HG02885 (cell line): Measurements from ENCODE around the gene RGS11.

Experiments used
- ATAC-seq: cut with Tn5 transposase; IDR thresholded peaks from one replicate; pipeline ENCODE4 v1.9.1; 2021; ENCODE audit warnings: mild to moderate bottlenecking; ENCODE audit not compliant: unreplicated experiment, poor library complexity

RGS11 gene

GRCh38 chr16:297832-298231 lies 22.1 kb upstream of the RGS11 start:
- ATAC-seq: no peak

GRCh38 chr16:296806-297510 lies 21.2 kb upstream of the RGS11 start:
- no peak for ATAC-seq

GRCh38 chr16:296276-296675 lies 20.5 kb upstream of the RGS11 start:
- no peak for ATAC-seq

GRCh38 chr16:293043-293775 lies 17.5 kb upstream of the RGS11 start:
- ATAC-seq: no peak

GRCh38 chr16:291539-291938 lies 15.8 kb upstream of the RGS11 start:
- ATAC-seq: no peak

- no peak for ATAC-seq
Observed at GRCh38 chr16:290681-291405, 15.1 kb upstream of the RGS11 start.

GRCh38 chr16:290015-290680 lies 14.4 kb upstream of the RGS11 start:
- no peak for ATAC-seq

GRCh38 chr16:289395-289997 lies 13.8 kb upstream of the RGS11 start:
- ATAC-seq: no peak

- no peak for ATAC-seq
Observed at GRCh38 chr16:287981-288920, 12.5 kb upstream of the RGS11 start.

GRCh38 chr16:287298-287811 lies 11.6 kb upstream of the RGS11 start:
- ATAC-seq: no peak

GRCh38 chr16:286491-287297 lies 10.9 kb upstream of the RGS11 start:
- no peak for ATAC-seq

- ATAC-seq: no peak
Observed at GRCh38 chr16:285146-286055, 9.7 kb upstream of the RGS11 start.

GRCh38 chr16:284204-285120 lies 8.7 kb upstream of the RGS11 start:
- no peak for ATAC-seq

- ATAC-seq: no peak
Observed at GRCh38 chr16:283033-283805, 7.5 kb upstream of the RGS11 start, which contains the start of gene PDIA2. Gene PDIA2, plus strand, starts transcription at chr16:283164. Its CDS starts 6 bp downstream, at chr16:283170.

GRCh38 chr16:282491-282890 lies 6.7 kb upstream of the RGS11 start:
- ATAC-seq: no peak
